KMS-11 (cell line): ENCODE measurements around the gene ATCAY.

Experiments
- H2AFZ ChIP-seq: fragments of 200-600 bp; sonication (generic); 2 replicates; pipeline ENCODE4 v1.6.1; 2016; ENCODE audit warnings: antibody characterized with exemption, mixed run types, low read depth
- H3K27ac ChIP-seq: fragments of 200-600 bp; sonication (generic); 2 replicates; pipeline ENCODE4 v1.6.1; 2016; ENCODE audit warnings: mild to moderate bottlenecking, mixed run types
- H3K27me3 ChIP-seq: fragments of 200-600 bp; sonication (generic); 2 replicates; pipeline ENCODE4 v1.6.1; 2017; ENCODE audit warnings: mild to moderate bottlenecking, low read depth, mixed run types, moderate library complexity; ENCODE audit not compliant: insufficient read depth
- H3K36me3 ChIP-seq: fragments of 200-600 bp; sonication (generic); 2 replicates; pipeline ENCODE4 v1.6.1; 2017; ENCODE audit warnings: mild to moderate bottlenecking, mixed run types; ENCODE audit not compliant: insufficient read depth
- H3K4me1 ChIP-seq: fragments of 200-600 bp; sonication (generic); 2 replicates; pipeline ENCODE4 v1.6.1; 2016; ENCODE audit warnings: mild to moderate bottlenecking, low read depth, mixed run types; ENCODE audit not compliant: poor library complexity, severe bottlenecking
- H3K4me2 ChIP-seq: fragments of 200-600 bp; sonication (generic); 2 replicates; pipeline ENCODE4 v1.7.0; 2016; ENCODE audit warnings: mild to moderate bottlenecking, mixed run types
- H3K4me3 ChIP-seq: fragments of 200-600 bp; sonication (generic); IDR thresholded peaks from 2 replicates; pipeline ENCODE4 v1.6.1; 2017; ENCODE audit warnings: low read depth, low read length, mixed read lengths; ENCODE audit not compliant: insufficient read depth
- H3K79me2 ChIP-seq: fragments of 200-600 bp; sonication (generic); 2 replicates; pipeline ENCODE4 v1.6.1; 2016; ENCODE audit warnings: low read depth, mixed run types; ENCODE audit not compliant: insufficient read depth
- H3K9ac ChIP-seq: fragments of 200-600 bp; sonication (generic); 2 replicates; pipeline ENCODE4 v1.6.1; 2016; ENCODE audit warnings: mild to moderate bottlenecking, mixed run types
- H4K20me1 ChIP-seq: fragments of 200-600 bp; sonication (generic); 2 replicates; pipeline ENCODE4 v1.6.1; 2016; ENCODE audit warnings: mild to moderate bottlenecking, mixed run types; ENCODE audit not compliant: insufficient read depth
- CTCF ChIP-seq: fragments of 200-600 bp; sonication (generic); conservative IDR thresholded peaks from 2 replicates; pipeline ENCODE4 v1.6.1; 2017; ENCODE audit warnings: low read depth, mild to moderate bottlenecking, antibody characterized with exemption, low read length, moderate library complexity, mixed read lengths

ATCAY gene

GRCh38 chr19:3955688-3956087 is 75.2 kb downstream of the ATCAY start:
- peaks cover 10% of the 10 kb centered on the region; the same call in 1 of the 2 replicates for H3K27me3 ChIP-seq
- no peaks in the 10 kb centered on the region for H3K79me2 ChIP-seq
- no peak overlapping the region for H3K9ac ChIP-seq
- no peak overlapping the region for H3K4me2 ChIP-seq
- H2AFZ ChIP-seq: no peak overlapping the region
- no peak for TF ChIP-seq CTCF
- H3K36me3 ChIP-seq: no peaks in the 10 kb centered on the region
- no peak overlapping the region for H3K27ac ChIP-seq
- no peaks in the 10 kb centered on the region for H4K20me1 ChIP-seq
- no peaks in the 10 kb centered on the region for H3K4me1 ChIP-seq
- no peak overlapping the region for H3K4me3 ChIP-seq

GRCh38 chr19:3958836-3959765 is 78.6 kb downstream of the ATCAY start:
- no peak for TF ChIP-seq CTCF
- Histone ChIP-seq H3K27me3 (no peaks in the 10 kb centered on the region), H3K4me3 (no peak overlapping the region), H3K36me3 (no peaks in the 10 kb centered on the region), H3K4me1 (no peaks in the 10 kb centered on the region), H3K4me2 (no peak overlapping the region), H3K79me2 (no peaks in the 10 kb centered on the region), H2AFZ (no peak overlapping the region), H3K9ac (no peak overlapping the region), H4K20me1 (no peaks in the 10 kb centered on the region), H3K27ac (no peak overlapping the region)

- H3K27me3 ChIP-seq: no peaks in the 10 kb centered on the region
- H3K9ac ChIP-seq: no peak overlapping the region
- TF ChIP-seq CTCF: no peak
- H3K27ac ChIP-seq: no peak overlapping the region
- H3K4me3 ChIP-seq: no peak overlapping the region
- H2AFZ ChIP-seq: no peak overlapping the region
- no peak overlapping the region for H3K4me2 ChIP-seq
- H3K79me2 ChIP-seq: no peaks in the 10 kb centered on the region
- H3K36me3 ChIP-seq: no peaks in the 10 kb centered on the region
- H4K20me1 ChIP-seq: no peaks in the 10 kb centered on the region
- H3K4me1 ChIP-seq: no peaks in the 10 kb centered on the region
These were observed 79.3 kb downstream of the ATCAY start for GRCh38 chr19:3959766-3960131.

- no peak for TF ChIP-seq CTCF
- Histone ChIP-seq H4K20me1 (no peaks in the 10 kb centered on the region), H3K9ac (no peak overlapping the region), H3K27ac (no peak overlapping the region), H3K4me3 (no peak overlapping the region), H3K27me3 (no peaks in the 10 kb centered on the region), H3K4me1 (no peaks in the 10 kb centered on the region), H2AFZ (no peak overlapping the region), H3K4me2 (no peak overlapping the region), H3K79me2 (no peaks in the 10 kb centered on the region), H3K36me3 (no peaks in the 10 kb centered on the region)
These were observed 80.5 kb downstream of the ATCAY start for GRCh38 chr19:3961007-3961406.
